ENCODE data around the gene CCSER1.

The CCSER1 gene

DNA sequence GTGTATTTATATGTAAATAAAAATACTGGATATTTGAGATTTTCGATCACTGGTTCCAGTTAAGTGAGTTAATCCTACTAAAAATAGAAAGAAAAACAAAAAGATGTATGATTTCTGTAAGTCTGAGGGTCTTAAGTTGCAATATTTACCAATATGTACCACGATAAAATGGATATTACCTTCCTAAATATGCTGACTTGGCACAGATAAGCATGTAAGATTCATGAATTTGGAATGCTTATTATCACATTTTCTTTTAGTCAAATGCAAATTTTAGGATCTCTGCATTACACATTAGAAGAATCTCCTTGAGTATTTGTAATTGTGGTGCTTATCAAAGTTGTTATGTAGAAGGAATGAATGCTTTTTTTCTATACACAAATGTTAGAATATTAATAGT, 1158.3 kb downstream of the CCSER1 start:
- Mint-ChIP-seq H3K36me3 (ENCODE audit: low read depth) (no peaks in the 10 kb centered on the region), H3K27me3 (ENCODE audit: low read depth, poor library complexity) (no peaks in the 10 kb centered on the region), H3K4me3 (no peak overlapping the region), H3K4me1 (no peaks in the 10 kb centered on the region), H3K27ac (no peak overlapping the region), H3K9me3 (no peaks in the 10 kb centered on the region)
- DNase-seq: no peak
- TF ChIP-seq, protein P1, sequence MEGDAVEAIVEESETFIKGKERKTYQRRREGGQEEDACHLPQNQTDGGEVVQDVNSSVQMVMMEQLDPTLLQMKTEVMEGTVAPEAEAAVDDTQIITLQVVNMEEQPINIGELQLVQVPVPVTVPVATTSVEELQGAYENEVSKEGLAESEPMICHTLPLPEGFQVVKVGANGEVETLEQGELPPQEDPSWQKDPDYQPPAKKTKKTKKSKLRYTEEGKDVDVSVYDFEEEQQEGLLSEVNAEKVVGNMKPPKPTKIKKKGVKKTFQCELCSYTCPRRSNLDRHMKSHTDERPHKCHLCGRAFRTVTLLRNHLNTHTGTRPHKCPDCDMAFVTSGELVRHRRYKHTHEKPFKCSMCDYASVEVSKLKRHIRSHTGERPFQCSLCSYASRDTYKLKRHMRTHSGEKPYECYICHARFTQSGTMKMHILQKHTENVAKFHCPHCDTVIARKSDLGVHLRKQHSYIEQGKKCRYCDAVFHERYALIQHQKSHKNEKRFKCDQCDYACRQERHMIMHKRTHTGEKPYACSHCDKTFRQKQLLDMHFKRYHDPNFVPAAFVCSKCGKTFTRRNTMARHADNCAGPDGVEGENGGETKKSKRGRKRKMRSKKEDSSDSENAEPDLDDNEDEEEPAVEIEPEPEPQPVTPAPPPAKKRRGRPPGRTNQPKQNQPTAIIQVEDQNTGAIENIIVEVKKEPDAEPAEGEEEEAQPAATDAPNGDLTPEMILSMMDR (IDR thresholded peaks at IDR 0.05): no peak

DNA sequence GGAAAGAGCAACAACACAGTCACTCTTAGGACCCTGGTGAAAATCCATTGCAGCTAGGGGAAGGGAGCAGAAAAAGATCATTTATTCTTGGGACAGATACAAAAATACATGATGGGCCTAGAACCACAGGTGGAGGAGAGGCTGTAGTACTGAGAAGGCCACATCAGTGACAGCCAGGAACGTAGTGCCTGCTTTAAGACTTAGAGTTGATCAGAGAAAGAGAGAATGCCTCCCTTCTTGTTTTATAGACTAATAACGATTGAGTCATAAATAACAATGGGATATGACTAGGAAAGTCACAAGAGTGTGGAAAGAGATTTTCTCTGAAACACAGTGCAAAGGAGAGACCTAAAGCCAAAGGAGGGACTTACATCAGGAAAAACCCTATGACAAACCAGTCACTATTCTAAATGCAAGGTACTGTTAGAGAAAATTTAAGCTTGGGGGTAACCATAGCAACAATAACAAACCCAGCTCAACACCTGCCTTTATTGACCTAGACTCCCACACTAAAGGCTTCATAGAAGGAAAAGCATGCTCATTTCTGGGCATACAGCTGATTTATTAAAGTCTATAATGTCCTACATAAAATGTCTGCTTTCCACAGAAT, 1161.6 kb downstream of the CCSER1 start:
- TF ChIP-seq, protein P1 (IDR thresholded peaks at IDR 0.05): no peak
- peaks cover 3% of the 10 kb centered on the region for H3K9me3 Mint-ChIP-seq
- no peaks in the 10 kb centered on the region for H3K4me1 Mint-ChIP-seq
- H3K4me3 Mint-ChIP-seq: no peak overlapping the region
- H3K27ac Mint-ChIP-seq: no peak overlapping the region
- H3K36me3 Mint-ChIP-seq (ENCODE audit: low read depth): no peaks in the 10 kb centered on the region
- H3K27me3 Mint-ChIP-seq (ENCODE audit: low read depth, poor library complexity): no peaks in the 10 kb centered on the region
- no peak for DNase-seq

DNA sequence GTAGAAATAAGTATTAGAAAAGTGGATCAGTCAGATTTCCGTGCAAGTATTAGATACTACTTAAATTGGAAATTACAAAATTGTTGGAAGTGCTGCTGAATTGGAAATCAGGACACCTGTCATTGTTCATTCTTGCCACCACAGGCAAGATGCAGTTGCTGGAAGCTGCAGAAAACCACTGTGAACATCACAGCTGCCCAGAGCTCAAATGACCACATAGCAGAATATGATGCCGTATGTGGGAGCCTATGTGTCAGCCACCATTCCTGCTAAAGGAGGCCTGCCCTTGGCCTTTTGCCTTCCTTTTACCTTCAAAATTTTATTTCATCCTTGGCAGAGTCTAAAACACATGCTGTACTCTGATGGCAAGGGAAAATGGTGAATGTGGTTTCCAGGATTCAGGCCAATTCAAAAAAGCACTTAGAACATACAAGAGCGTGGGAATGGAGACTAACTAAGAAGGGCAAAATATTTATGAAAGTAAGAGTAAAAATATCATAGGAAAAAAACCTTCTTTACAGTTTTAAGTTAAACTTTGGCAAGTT, 1171.0 kb downstream of the CCSER1 start:
- Mint-ChIP-seq H3K4me3 (no peak overlapping the region), H3K27me3 (ENCODE audit: low read depth, poor library complexity) (no peaks in the 10 kb centered on the region), H3K36me3 (ENCODE audit: low read depth) (no peaks in the 10 kb centered on the region), H3K9me3 (no peaks in the 10 kb centered on the region), H3K4me1 (no peaks in the 10 kb centered on the region), H3K27ac (no peak overlapping the region)
- TF ChIP-seq, protein P1 (IDR thresholded peaks at IDR 0.05): no peak
- no peak for DNase-seq

DNA sequence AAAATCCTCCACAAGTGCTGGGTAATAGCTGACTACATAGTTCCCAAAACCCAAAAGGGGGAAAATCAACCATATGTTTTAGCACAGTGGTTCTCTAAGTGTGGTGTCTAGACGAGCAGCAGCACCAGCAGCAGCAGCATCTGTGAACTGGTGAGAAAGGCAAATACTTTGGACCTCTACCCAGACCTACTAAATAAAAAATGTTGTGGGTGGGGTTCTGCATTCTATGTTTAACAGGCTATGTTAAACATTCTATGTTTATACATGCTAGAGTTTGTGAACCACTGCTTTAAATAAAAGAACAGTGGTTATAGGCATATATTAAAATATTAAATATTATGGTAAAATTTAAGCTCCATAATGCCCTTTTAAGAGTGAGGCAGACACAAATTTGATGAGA, 1171.6 kb downstream of the CCSER1 start:
- H3K27ac Mint-ChIP-seq: no peak overlapping the region

DNA sequence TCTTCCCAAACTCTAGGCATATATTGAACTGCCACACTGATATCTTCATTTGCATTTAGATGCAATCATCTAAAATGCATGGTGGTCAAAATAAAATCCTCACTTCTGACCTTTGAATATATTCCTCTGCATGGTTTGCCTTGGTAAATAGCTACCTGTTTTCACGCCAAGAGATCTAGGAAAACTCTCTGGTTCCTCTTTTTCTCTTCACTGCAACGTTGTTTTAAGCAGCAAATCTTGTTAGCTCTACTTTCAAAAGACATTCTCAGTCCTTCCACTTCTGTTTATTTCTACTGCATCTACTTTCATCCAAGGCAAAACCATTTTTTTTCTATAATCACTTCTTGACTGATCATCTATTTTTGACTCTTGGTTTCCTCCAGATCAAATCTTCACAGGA, 1174.9 kb downstream of the CCSER1 start:
- H3K4me1 Mint-ChIP-seq: no peaks in the 10 kb centered on the region
- no peak overlapping the region for H3K4me3 Mint-ChIP-seq
- H3K27ac Mint-ChIP-seq: no peak overlapping the region
- H3K27me3 Mint-ChIP-seq (ENCODE audit: low read depth, poor library complexity): no peaks in the 10 kb centered on the region
- no peak for DNase-seq
- TF ChIP-seq, protein P1 (IDR thresholded peaks at IDR 0.05): no peak
- no peaks in the 10 kb centered on the region for H3K9me3 Mint-ChIP-seq
- no peaks in the 10 kb centered on the region for H3K36me3 Mint-ChIP-seq (ENCODE audit: low read depth)

More for the DNA sequence above, 1171.6 kb downstream of the CCSER1 start:
- DNase-seq: no peak
- no peaks in the 10 kb centered on the region for H3K4me1 Mint-ChIP-seq
- H3K36me3 Mint-ChIP-seq (ENCODE audit: low read depth): no peaks in the 10 kb centered on the region
- H3K9me3 Mint-ChIP-seq: no peaks in the 10 kb centered on the region
- TF ChIP-seq, protein P1 (IDR thresholded peaks at IDR 0.05): no peak
- H3K4me3 Mint-ChIP-seq: no peak overlapping the region
- H3K27me3 Mint-ChIP-seq (ENCODE audit: low read depth, poor library complexity): no peaks in the 10 kb centered on the region

DNA sequence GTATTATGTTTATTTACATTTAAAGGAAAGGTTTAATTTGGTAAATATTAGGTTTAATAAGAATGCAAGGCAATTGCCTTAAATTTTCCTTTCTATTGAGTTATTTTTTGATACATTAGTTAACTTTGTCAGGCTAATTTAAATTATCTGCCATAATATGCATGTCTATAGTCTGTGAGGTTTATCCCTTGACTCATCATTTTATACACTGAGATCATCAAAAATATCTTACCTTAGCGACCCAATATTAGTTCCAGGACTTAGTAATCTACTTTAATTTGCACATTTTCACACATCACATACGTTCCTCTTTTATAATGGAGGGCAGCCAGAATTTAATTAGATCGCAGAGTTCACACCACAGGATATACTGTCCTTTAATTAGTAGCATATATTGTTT, 1177.1 kb downstream of the CCSER1 start:
- no peaks in the 10 kb centered on the region for H3K4me1 Mint-ChIP-seq

More for the DNA sequence above, 1177.1 kb downstream of the CCSER1 start:
- DNase-seq: no peak
- TF ChIP-seq, protein P1 (IDR thresholded peaks at IDR 0.05): no peak
- Mint-ChIP-seq H3K27me3 (ENCODE audit: low read depth, poor library complexity) (no peaks in the 10 kb centered on the region), H3K27ac (no peak overlapping the region), H3K4me3 (no peak overlapping the region), H3K9me3 (no peaks in the 10 kb centered on the region), H3K36me3 (ENCODE audit: low read depth) (no peaks in the 10 kb centered on the region)

Measured in nephron progenitor cell (in vitro differentiated cells).